Tibial nerve (tissue), 4 donors: Measurements from ENCODE around the gene PRRT1B.

Experiments
- EP300 ChIP-seq, 2 donors: sonication (generic); formaldehyde crosslinking; IDR thresholded peaks; one replicate each; pipeline ENCODE4 v1.6.1; 2017; ENCODE audit warnings: antibody characterized with exemption in 2 of 2, mild to moderate bottlenecking in 1 of 2
- TF ChIP-seq, protein P1 (sequence below), 5 experiments: fragments of 200-600 bp in 3 of 5; fragments of 450-650 bp in 2 of 5; sonication (generic) in 3 of 5; IDR thresholded peaks; one replicate each; pipeline ENCODE4 v1.5.1; 2016 to 2019; ENCODE audit warnings: antibody characterized with exemption in 5 of 5, mild to moderate bottlenecking in 3 of 5, moderate library complexity in 2 of 5

DNA sequence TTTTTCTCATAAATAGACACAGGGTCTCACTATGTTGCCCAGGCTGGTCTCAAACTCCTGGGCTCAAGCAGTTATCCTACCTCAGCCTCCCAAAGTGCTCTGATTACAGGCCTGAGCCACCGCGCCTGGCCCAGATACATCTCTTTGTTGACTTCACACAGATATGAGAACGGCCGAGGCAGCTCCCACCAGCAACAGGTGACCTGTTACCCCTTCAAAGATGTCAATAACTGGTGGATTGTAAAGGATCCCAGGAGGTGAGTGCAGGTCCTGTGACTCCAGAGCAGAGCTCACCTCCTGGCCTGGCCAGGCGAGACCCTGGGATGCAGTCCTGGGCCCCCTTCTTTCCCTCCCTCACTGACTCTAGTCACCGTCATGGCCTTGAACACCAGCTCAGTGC lies 33.4 kb upstream of the PRRT1B start:
- TF ChIP-seq EP300 (IDR thresholded peaks at IDR 0.05) = no peak
- TF ChIP-seq, protein P1, sequence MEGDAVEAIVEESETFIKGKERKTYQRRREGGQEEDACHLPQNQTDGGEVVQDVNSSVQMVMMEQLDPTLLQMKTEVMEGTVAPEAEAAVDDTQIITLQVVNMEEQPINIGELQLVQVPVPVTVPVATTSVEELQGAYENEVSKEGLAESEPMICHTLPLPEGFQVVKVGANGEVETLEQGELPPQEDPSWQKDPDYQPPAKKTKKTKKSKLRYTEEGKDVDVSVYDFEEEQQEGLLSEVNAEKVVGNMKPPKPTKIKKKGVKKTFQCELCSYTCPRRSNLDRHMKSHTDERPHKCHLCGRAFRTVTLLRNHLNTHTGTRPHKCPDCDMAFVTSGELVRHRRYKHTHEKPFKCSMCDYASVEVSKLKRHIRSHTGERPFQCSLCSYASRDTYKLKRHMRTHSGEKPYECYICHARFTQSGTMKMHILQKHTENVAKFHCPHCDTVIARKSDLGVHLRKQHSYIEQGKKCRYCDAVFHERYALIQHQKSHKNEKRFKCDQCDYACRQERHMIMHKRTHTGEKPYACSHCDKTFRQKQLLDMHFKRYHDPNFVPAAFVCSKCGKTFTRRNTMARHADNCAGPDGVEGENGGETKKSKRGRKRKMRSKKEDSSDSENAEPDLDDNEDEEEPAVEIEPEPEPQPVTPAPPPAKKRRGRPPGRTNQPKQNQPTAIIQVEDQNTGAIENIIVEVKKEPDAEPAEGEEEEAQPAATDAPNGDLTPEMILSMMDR (IDR thresholded peaks at IDR 0.05) = no peak
